NCI-H2081 treated with DMSO at 0.1 percent for 48 hours (cell line): ENCODE measurements around the gene CLEC19A.

ENCODE experiments used
- DNase-seq: peaks from one replicate; lab custom pipeline; 2025; lab: John Stamatoyannopoulos, UW

The CLEC19A gene

DNA sequence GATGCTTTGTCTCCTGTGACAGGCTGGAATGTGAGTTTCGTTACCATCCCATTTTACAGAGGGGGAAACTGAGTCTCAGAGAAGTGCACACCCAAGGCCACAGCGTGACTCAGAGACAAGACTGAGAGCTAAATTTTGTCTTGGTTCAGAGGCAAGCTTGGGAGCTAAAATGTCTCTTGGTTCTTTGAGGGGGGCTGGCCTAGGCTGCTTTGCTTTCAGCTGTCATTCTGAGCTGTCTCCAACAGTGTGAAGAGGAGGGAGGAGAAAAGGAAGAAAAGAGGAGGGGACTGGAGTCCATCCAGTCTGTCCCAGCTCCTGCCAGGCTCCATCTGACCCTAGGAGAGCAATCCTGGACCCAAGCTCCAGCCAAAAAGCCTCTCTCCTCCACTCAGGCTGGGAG lies at the start of gene CLEC19A:
TSS of gene CLEC19A (plus strand) at position 301 of the 400 bp plus-strand sequence. CDS start 121 bp downstream, outside the sequence.
- no peak for DNase-seq

- DNase-seq: no peak
Measured at GRCh38 chr16:19235886-19236285, 49.6 kb upstream of the CLEC19A start.

DNA sequence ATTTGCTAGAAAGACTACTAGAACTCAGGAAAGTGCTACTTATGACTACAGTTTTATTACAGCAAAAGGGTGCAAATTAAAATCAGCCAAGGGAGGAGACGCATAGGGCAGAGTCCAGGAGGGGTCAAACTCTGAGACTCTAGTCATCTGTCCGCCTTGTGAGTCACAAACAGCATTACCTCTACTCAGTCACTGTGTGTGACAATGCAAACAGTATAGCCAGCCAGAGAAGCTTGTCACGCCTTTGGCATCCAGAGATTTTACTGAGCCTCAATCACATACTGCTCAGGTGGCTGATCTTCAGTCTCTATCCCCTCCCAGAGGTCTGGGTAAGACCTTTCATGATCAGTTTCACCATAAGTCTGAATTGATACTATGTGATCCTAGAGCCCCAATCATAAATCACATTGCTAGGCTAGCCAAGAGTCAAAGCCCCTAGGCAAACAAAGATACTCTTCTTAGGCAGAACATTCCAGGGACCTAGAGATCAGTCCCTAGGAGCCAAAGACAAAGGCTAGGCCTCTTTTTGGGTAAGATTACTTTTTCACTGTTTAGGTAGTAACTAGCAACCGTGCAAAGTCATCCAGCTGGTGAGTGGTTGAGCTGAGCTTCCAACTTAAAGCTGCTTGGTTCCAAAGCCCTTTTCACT lies 48.8 kb upstream of the CLEC19A start:
- no peak for DNase-seq

- no peak for DNase-seq
Measured at GRCh38 chr16:19238406-19238805, 47.1 kb upstream of the CLEC19A start.

- DNase-seq: no peak
Measured at GRCh38 chr16:19239511-19240155, 45.9 kb upstream of the CLEC19A start.

DNA sequence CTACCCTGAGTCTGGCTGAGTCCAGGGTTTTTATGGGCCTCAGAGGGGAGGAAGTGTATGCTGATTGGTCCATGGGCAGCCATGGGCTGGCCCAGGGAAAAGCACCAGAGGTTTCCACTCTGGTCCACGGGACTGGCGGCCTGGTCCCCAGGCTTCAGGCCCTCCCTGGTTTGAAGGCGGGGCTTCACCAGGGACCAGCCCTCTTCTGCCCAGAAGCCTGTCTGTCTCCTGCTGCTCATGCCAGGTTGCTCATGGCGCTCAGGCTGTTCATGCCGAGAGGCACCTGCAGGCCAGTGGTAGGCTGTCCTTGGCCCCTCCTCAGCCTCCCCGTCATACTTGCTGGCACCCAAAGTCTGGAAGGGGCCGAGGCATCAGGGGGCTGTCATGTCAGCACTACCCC lies 45.0 kb upstream of the CLEC19A start:
- DNase-seq: no peak

GRCh38 chr16:19241512-19241911 lies 44.0 kb upstream of the CLEC19A start:
- no peak for DNase-seq

GRCh38 chr16:19242186-19242585 lies 43.3 kb upstream of the CLEC19A start:
- no peak for DNase-seq

DNA sequence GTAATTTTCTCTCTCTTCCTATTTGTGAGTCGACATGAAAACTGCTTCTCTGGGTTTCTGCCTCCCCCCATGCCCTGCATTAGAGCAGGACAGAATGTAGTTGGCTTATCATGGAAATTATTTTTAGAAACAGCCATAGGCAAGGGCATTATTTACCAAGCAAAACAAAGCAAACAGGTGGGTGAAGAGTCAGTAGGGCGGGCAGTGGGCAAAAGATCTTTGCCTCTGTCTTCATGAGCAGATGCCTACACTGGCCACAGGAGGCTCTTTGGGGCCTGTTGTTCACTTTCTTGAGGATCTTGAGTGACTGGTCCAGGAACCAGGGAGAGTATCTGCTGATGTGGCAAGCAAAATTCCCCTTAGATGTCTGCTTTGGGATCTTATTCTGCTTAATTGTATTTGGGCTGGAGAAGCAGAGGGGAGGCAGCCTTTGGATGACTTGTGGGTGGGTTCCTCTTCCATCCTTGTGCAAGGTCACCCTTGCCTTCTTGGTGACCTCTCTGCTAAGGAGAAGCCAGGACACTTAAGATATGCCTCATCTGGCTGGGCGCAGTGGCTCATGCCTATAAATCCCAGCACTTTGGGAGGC lies 42.5 kb upstream of the CLEC19A start:
- DNase-seq: no peak

DNA sequence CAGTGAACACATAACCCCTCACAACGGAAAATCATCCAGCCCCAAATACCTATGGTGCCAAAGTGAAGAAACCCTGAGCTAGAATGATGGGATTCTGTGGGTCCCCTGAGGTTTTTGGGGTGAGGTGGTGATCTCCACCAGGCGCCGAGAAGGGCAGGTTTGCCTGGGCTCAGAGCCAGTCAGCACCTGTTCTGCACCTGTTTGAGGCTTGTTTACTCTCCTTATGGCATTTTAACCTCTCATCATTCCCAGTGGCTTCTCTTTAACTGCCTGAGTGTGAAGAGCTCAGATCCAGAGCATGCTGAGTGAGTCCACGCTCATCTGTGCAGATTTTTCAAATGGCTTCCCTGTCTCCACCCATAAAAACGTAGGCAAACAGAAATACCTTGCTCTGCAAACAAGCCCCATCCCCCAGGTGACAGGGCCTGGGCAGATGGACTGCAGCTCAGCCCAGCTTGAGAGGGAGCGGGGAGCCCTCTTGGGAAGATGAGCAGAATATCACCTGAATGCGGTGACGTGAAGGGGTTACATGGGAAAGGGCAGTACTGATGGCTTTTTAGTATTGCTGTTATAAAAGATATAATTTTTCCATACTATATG lies 40.1 kb upstream of the CLEC19A start:
- peak; percentile 30 for DNase-seq

- DNase-seq: no peak
Measured at GRCh38 chr16:19252904-19253303, 32.6 kb upstream of the CLEC19A start.

GRCh38 chr16:19254611-19255010 lies 30.9 kb upstream of the CLEC19A start:
- no peak for DNase-seq

- no peak for DNase-seq
Measured at GRCh38 chr16:19264123-19264673, 21.3 kb upstream of the CLEC19A start.

GRCh38 chr16:19265380-19265930 lies 20.1 kb upstream of the CLEC19A start:
- DNase-seq: no peak

DNA sequence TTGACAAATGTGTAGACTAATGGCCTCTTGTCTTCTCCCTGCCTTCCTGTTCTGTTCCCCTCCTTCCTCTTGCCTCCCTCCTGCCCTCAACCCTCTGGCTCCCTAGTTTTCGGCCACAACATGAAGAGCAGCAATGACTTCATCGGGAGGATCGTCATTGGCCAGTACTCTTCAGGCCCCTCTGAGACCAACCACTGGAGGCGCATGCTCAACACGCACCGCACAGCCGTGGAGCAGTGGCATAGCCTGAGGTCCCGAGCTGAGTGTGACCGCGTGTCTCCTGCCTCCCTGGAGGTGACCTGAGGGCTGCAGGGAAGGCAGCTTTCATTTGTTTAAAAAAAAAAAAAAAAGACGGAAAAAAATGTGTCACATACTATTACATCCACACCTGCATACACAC lies 18.8 kb upstream of the CLEC19A start:
- DNase-seq: no peak

DNA sequence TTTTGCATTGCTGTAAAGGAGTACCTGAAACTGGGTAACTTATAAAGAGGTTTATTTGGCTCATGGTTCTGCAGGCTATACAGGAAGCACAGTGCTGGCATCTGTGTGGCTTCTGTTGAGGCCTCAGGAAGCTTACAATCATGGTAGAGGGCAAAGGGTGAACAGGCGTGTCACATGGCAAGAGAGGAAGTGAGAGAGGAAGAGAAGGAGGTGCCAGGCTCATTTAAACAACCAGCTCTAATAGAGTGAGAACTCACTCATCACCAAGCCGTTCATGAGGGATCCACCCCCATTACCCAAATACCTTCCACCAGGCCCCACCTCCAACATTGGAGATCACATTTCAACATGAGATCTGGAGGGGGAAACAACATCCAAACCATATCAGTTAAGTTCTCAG lies 16.4 kb upstream of the CLEC19A start:
- DNase-seq: no peak

- DNase-seq: no peak
Measured at GRCh38 chr16:19274165-19274797, 11.2 kb upstream of the CLEC19A start.

DNA sequence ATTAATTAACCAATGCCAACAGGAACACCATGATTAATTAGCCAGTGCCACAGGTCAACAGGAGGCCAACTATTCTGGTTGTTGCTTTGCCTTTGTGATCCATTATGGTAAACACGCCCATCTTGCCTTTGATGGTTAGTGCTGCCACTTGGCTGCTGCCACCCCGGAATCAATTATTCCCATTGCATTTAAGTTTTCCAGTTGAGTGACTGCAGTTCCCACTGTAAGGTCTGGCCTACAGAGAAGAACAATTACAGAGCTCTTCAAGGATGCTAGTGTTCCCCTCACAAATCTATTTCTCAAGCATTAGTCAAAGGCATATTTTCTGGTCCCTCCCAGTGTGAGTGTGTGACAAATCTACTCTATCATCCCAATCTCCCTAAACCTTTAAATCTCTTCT lies 7.1 kb upstream of the CLEC19A start:
- DNase-seq: no peak

DNA sequence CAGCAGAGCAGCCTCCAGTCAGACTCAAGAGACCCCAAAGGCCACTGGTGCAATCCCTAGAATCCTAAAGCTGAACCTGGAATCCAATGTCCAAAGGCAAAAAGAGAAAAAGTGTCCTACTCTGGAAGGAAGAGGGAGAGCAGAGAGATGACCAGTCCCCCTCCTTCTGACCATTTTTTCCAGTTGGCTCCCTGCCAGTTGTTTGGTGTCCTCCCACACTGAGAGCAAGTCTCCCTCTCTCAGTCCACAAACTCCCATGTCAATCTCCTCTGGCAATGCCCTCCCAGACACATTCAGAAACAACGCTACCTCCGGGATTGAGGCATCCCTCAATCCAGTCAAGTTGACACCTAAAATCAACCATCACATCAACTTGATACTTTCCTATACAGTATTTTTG lies 4.3 kb upstream of the CLEC19A start:
- DNase-seq: no peak

DNA sequence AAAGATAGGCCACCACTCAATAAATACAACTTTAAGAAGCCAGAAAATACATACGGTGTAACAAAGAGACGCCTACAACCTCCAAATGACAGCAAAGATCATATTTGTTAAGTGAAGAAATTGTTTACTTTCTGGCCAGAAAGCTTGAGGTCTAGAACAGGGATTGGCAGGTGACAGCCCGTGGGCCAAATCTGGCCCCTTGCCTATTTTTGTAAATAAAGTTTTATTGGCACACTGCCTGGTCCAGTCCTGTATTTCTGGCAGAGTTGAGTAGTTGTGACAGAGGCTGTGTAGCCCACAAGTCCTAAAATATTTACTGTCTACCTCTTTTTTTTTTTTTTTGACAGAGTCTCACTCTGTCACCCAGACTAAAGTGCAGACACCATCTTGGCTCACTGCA lies 3.4 kb upstream of the CLEC19A start:
- no peak for DNase-seq

DNA sequence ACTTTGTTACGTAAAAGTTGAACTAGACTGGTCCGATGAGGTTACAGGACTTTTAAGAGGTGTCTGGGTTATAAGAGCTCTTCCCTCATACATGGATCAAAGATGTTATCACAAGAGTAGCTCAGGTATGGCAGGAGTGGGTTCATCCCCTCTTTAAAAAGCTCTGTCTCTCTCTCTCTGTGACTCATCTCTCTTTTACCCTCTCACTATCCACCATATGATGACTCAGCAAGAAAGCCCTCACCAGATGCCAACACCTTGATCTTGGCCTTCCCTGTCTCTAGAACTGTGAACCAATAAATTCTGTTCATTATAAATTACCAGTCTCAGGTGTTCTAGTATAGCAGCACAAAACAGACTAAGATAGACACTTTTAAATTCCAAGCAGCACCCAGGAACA lies 1.9 kb upstream of the CLEC19A start:
- no peak for DNase-seq

DNA sequence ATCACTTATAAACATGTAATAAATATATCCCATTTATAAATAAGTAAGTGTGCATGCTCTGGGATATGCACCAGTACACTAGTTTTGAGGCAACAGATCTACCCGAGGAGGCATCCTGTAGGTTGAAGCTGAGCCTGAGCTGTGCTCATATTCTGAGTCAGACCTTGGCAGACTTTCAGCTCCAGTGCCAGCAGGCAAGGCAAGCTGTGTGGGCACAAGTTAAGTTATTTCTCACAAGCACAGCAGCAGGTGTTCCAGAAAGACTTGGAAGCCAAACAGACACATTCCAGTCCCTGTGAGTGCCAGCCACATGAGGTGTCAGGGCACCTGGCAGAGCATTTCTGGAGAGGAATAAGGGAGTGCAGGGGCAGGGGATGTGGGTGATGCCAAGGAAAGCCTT lies 1.3 kb upstream of the CLEC19A start:
- no peak for DNase-seq
